K562 (cell line): ENCODE data around the gene PLXDC2. TPM values are rescaled to one million over a fixed set of nuclear protein-coding genes. Genes with fewer than 3 reads are reported as not detected.

Experiments
- ATAC-seq: fragments of 200-7000 bp; cut with Tn5 transposase; 3 replicates; pipeline ENCODE4 v1.9.1; 2020; ENCODE audit warnings: moderate library complexity
- BruUV-seq: library from RNA; stranded (reverse); fragments of 400-500 nt; replicated peaks from 2 replicates; lab custom pipeline; 2021; lab: Mats Ljungman, UMichigan
- CTCF ChIA-PET: fragments of 300-600 bp; formaldehyde crosslinking; extraction: SDS; loops from one replicate; lab custom pipeline; 2021; ENCODE audit warnings: low intra/inter-chr PET ratio; lab: Yijun Ruan, JAX
- POLR2A ChIA-PET: fragments of 300-600, 350-650 bp; sonication (Branson Sonifier 250); formaldehyde crosslinking; extraction: SDS; loops from one replicate; lab custom pipeline; 2021; ENCODE audit warnings: antibody characterized with exemption, inconsistent platforms; lab: Yijun Ruan, JAX
- DNase-seq, 4 experiments: peaks; one replicate each; pipeline versions ENCODE4 v3.0.0 to v3.0.0-alpha.2; 2011 to 2018; ENCODE audit warnings: low spot score in 3 of 4, mixed read lengths in 3 of 4; ENCODE audit errors: extremely low read depth in 1 of 4
- FAIRE-seq: peaks from 2 replicates; lab custom pipeline; 2011; peaks lifted over from hg19 to GRCh38; lab: Jason Lieb, UNC
- H2AFZ ChIP-seq: 2 replicates; pipeline ENCODE4 v1.6.0; 2011; ENCODE audit warnings: low read depth, low read length, control low read depth, inconsistent platforms
- H3K27ac ChIP-seq: fragments of 200-600 bp; 3 replicates; pipeline ENCODE4 v1.8.0; 2011; ENCODE audit warnings: low read depth, mild to moderate bottlenecking, control low read depth, inconsistent platforms, low read length, moderate library complexity, mixed read lengths; ENCODE audit errors: extremely low read depth
- H3K27me3 ChIP-seq, 2 experiments: fragments of 300-600 bp in 1 of 2; 2 replicates in 1 of 2; 3 replicates in 1 of 2; pipeline versions ENCODE4 v1.6.0 to v1.8.0; 2011; ENCODE audit warnings: inconsistent platforms in 2 of 2, low read length in 2 of 2, mild to moderate bottlenecking in 1 of 2, mixed read lengths in 1 of 2, moderate library complexity in 1 of 2; ENCODE audit not compliant: control insufficient read depth in 2 of 2, insufficient read depth in 2 of 2
- H3K36me3 ChIP-seq: fragments of 300-600 bp; 3 replicates; pipeline ENCODE4 v1.8.0; 2011; ENCODE audit warnings: mild to moderate bottlenecking, low read length, inconsistent platforms; ENCODE audit not compliant: control insufficient read depth, insufficient read depth
- H3K4me1 ChIP-seq, 2 experiments: fragments of 200-600 bp in 1 of 2; replicated peaks in 1 of 2; 2 replicates in 1 of 2; 3 replicates in 1 of 2; pipeline versions ENCODE4 v1.5.1 to v1.8.0; 2011; ENCODE audit warnings: inconsistent platforms in 2 of 2, low read length in 2 of 2, mild to moderate bottlenecking in 1 of 2, mixed read lengths in 1 of 2, moderate library complexity in 1 of 2; ENCODE audit not compliant: control insufficient read depth in 2 of 2, insufficient read depth in 2 of 2
- H3K4me2 ChIP-seq: 2 replicates; pipeline ENCODE4 v1.6.1; 2011; ENCODE audit warnings: low read length, control low read depth, inconsistent platforms, mixed read lengths; ENCODE audit not compliant: insufficient read depth
- H3K4me3 ChIP-seq: fragments of 200-600 bp; sonication (generic), shearing (Covaris generic); 2 replicates; pipeline ENCODE4 v1.5.1; 2016; ENCODE audit warnings: control low read depth, inconsistent platforms
- H3K79me2 ChIP-seq: fragments of 200-600 bp; 3 replicates; pipeline ENCODE4 v1.8.0; 2011; ENCODE audit warnings: low read length, inconsistent platforms; ENCODE audit not compliant: control insufficient read depth, insufficient read depth
- H3K9ac ChIP-seq, 2 experiments: 2 replicates each; pipeline versions ENCODE4 v1.6.0 to v1.6.1; 2011; ENCODE audit warnings: low read depth in 2 of 2, low read length in 2 of 2, control low read depth in 1 of 2, inconsistent platforms in 1 of 2, mild to moderate bottlenecking in 1 of 2, mixed read lengths in 1 of 2; ENCODE audit not compliant: insufficient read depth in 1 of 2
- H3K9me1 ChIP-seq: one replicate; pipeline ENCODE4 v1.6.0; 2011; ENCODE audit warnings: inconsistent platforms, mild to moderate bottlenecking, low read length, moderate library complexity; ENCODE audit not compliant: control insufficient read depth, insufficient read depth
- H3K9me3 ChIP-seq: replicated peaks from 2 replicates; pipeline ENCODE4 v1.5.1; 2011; ENCODE audit warnings: low read depth, low read length, inconsistent platforms; ENCODE audit not compliant: control insufficient read depth, insufficient read depth
- H4K20me1 ChIP-seq: replicated peaks from 2 replicates; pipeline ENCODE4 v1.6.1; 2011; ENCODE audit warnings: low read length, inconsistent platforms, mixed read lengths; ENCODE audit not compliant: control insufficient read depth, insufficient read depth
- ARID3A ChIP-seq: IDR thresholded peaks from 2 replicates; pipeline ENCODE4 v1.6.1; 2012; ENCODE audit warnings: low read depth, low read length, improper control_type of control experiment, borderline replicate concordance
- HES1 ChIP-seq: fragments of 450-650 bp; IDR thresholded peaks from 2 replicates; pipeline ENCODE4 v1.6.1; 2016; ENCODE audit warnings: low read depth, mild to moderate bottlenecking, moderate library complexity
- HNRNPK ChIP-seq: fragments of 200-400 bp; formaldehyde crosslinking; IDR thresholded peaks from one replicate; pipeline ENCODE4 v1.6.1; 2018; ENCODE audit warnings: mild to moderate bottlenecking, low read depth, low read length; ENCODE audit not compliant: poor library complexity, severe bottlenecking
- NFE2L1 ChIP-seq: fragments of 450-650 bp; IDR thresholded peaks from 2 replicates; pipeline ENCODE4 v1.6.1; 2016; ENCODE audit warnings: missing genetic modification characterization, low read depth, mild to moderate bottlenecking, missing compliant biosample characterization, moderate library complexity, borderline replicate concordance
- SNAPC5 ChIP-seq: fragments of 250-450 bp; sonication (Bioruptor Pico); IDR thresholded peaks from 2 replicates; pipeline ENCODE4 v1.8.0; 2021; ENCODE audit warnings: moderate library complexity, mild to moderate bottlenecking, inconsistent platforms
- SUPT5H ChIP-seq: fragments of 450-650 bp; IDR thresholded peaks from 2 replicates; pipeline ENCODE4 v1.6.1; 2016
- ZNF12 ChIP-seq: sonication (generic); formaldehyde crosslinking; IDR thresholded peaks from 2 replicates; pipeline ENCODE4 v1.4.0; 2020; ENCODE audit warnings: mild to moderate bottlenecking, missing genetic modification reagents
- ZNF146 ChIP-seq: IDR thresholded peaks from one replicate; pipeline ENCODE4 v1.6.1; 2018; ENCODE audit warnings: missing compliant biosample characterization; ENCODE audit not compliant: unreplicated experiment
- ZNF324 ChIP-seq: fragments of 250-450 bp; sonication (Bioruptor Pico); IDR thresholded peaks from 2 replicates; pipeline ENCODE4 v1.4.0; 2020; ENCODE audit warnings: mild to moderate bottlenecking
- WGBS: fragments of 100-300 bp; shearing (Covaris generic); methylation state at CpG from one replicate; pipeline ENCODE4 v1.1.6; 2016; ENCODE audit warnings: low coverage, mixed read lengths; ENCODE audit not compliant: insufficient coverage; ENCODE audit errors: missing lambda C conversion rate; 5-methylcytosine and 5-hydroxymethylcytosine counted together
- in situ Hi-C: fragments of 300-500 bp; cut with MboI; formaldehyde crosslinking; loops from 4 replicates; pipeline ENCODE4 v1.15.0; 2018; ENCODE audit warnings: inconsistent platforms, mixed read lengths
- intact Hi-C: fragments of 100-400 bp; cut with micrococcal nuclease; formaldehyde crosslinking; loops from 2 replicates; pipeline ENCODE4 v1.14.2; 2022
- polyA plus RNA-seq, 8 experiments: library from polyadenylated mRNA; depleted of rRNA in 4 of 8; stranded (reverse) in 5 of 8; unstranded in 3 of 8; fragments of >200 nt; fragmentation: Nextera tagmentation in 2 of 8; fragmentation: Illumina TruSeq in 1 of 8; extraction: Ambion mirVana in 2 of 8; extraction: Trizol in 1 of 8; gene quantifications; 2 replicates each; pipeline versions ENCODE4 v1.2.1 to v1.2.3, GENCODE V29; 2011 to 2014; ENCODE audit warnings: inconsistent platforms in 1 of 8, missing spikeins in 1 of 8
- total RNA-seq, 7 experiments: library from RNA; depleted of rRNA in 6 of 7; stranded (reverse); fragments of >200 nt in 6 of 7; fragmentation: Illumina TruSeq in 2 of 7; extraction: Trizol in 2 of 7; gene quantifications; 2 replicates each; pipeline versions ENCODE4 v1.2.1 to v1.2.3, GENCODE V29; 2011 to 2021; ENCODE audit warnings: low replicate concordance in 1 of 7
- TF ChIP-seq, protein P1 (sequence below): fragments of 250-450 bp; sonication (Bioruptor Pico); IDR thresholded peaks from 2 replicates; pipeline ENCODE4 v1.5.1; 2021; ENCODE audit warnings: mild to moderate bottlenecking

Gene PLXDC2
- total and polyA plus RNA-seq, 9 of the 15 experiments (the other 6 are each of a cell fraction or from before 2014, with no cell fraction given) = 0.01 to 0.33 (median 0.10) TPM; not detected in 3

- no peaks in the 10 kb centered on the region for H3K9me1 ChIP-seq
- ChIA-PET POLR2A (no interaction called here), CTCF (no interaction called here)
- BruUV-seq = no TSS peak
- in situ Hi-C loops (no loop called here), intact Hi-C loops (no loop called here)
- no peak overlapping the region for H3K4me2 ChIP-seq
- ATAC-seq (no peak), DNase-seq (no peak), FAIRE-seq (no peak)
- H4K20me1 ChIP-seq = no peaks in the 10 kb centered on the region
- H2AFZ ChIP-seq = no peak overlapping the region
- no peaks in the 10 kb centered on the region for H3K9me3 ChIP-seq
- no peaks in the 10 kb centered on the region for H3K27me3 ChIP-seq
- H3K36me3 ChIP-seq = no peaks in the 10 kb centered on the region
- H3K4me1 ChIP-seq = no peaks in the 10 kb centered on the region
- H3K4me3 ChIP-seq = no peak overlapping the region
- no peaks in the 10 kb centered on the region for H3K79me2 ChIP-seq
- WGBS = 0% methylated on average over 7 of the region's 7 CpGs
- no peak overlapping the region for H3K27ac ChIP-seq
- no peak overlapping the region for H3K9ac ChIP-seq
- no peak for TF ChIP-seq ZNF146 (CRISPR knock-in tag)
- no peak for TF ChIP-seq SUPT5H
- TF ChIP-seq, protein P1, sequence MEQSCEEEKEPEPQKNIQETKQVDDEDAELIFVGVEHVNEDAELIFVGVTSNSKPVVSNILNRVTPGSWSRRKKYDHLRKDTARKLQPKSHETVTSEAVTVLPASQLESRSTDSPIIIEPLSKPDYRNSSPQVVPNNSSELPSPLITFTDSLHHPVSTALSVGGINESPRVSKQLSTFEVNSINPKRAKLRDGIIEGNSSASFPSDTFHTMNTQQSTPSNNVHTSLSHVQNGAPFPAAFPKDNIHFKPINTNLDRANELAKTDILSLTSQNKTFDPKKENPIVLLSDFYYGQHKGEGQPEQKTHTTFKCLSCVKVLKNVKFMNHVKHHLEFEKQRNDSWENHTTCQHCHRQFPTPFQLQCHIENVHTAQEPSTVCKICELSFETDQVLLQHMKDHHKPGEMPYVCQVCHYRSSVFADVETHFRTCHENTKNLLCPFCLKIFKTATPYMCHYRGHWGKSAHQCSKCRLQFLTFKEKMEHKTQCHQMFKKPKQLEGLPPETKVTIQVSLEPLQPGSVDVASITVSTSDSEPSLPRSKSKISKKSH (CRISPR knock-in tag) = no peak
- no peak for TF ChIP-seq ARID3A
- TF ChIP-seq ZNF324 (CRISPR knock-in tag) = no peak
- TF ChIP-seq ZNF12 (CRISPR knock-in tag) = no peak
- no peak for TF ChIP-seq NFE2L1 (tag)
- TF ChIP-seq SNAPC5 (CRISPR knock-in tag) = no peak
- no peak for TF ChIP-seq HNRNPK
- no peak for TF ChIP-seq HES1
These were observed 32.2 kb downstream of the PLXDC2 start for GRCh38 chr10:19848226-19848985.
